A673 (cell line): ENCODE results near the gene TUT1. TPM values are rescaled to one million over a fixed set of nuclear protein-coding genes. Genes with fewer than 3 reads are reported as not detected.

Source experiments
- BruUV-seq: library from RNA; stranded (reverse); fragments of 400-500 nt; replicated peaks from 2 replicates; lab custom pipeline; 2021; lab: Mats Ljungman, UMichigan
- CTCF ChIA-PET: fragments of 300-600 bp; sonication (Branson Sonifier 250); formaldehyde crosslinking; loops from one replicate; lab custom pipeline; 2022; ENCODE audit warnings: antibody characterized with exemption; lab: Charles Lee
- POLR2A ChIA-PET: fragments of 300-600 bp; sonication (Branson Sonifier 250); formaldehyde crosslinking; loops from one replicate; lab custom pipeline; 2022; ENCODE audit warnings: antibody characterized with exemption; ENCODE audit not compliant: low non-redundant PET; lab: Charles Lee
- DNase-seq: peaks from one replicate; pipeline ENCODE4 v3.0.0-alpha.2; 2015; ENCODE audit warnings: low spot score
- H3K27ac ChIP-seq: fragments of 200-600 bp; sonication (generic); 2 replicates; pipeline ENCODE4 v1.5.1; 2016; ENCODE audit warnings: mixed run types, low read depth, mild to moderate bottlenecking, mixed read lengths, antibody characterized with exemption, low read length; ENCODE audit not compliant: poor library complexity, severe bottlenecking
- H3K27me3 ChIP-seq: fragments of 200-600 bp; sonication (generic); replicated peaks from 2 replicates; pipeline ENCODE4 v1.6.1; 2017; ENCODE audit warnings: mixed run types, low read depth, mild to moderate bottlenecking, mixed read lengths, antibody characterized with exemption, low read length; ENCODE audit not compliant: insufficient read depth, poor library complexity
- H3K36me3 ChIP-seq: fragments of 200-600 bp; sonication (generic); 2 replicates; pipeline ENCODE4 v1.6.1; 2016; ENCODE audit warnings: mixed run types, mild to moderate bottlenecking, mixed read lengths, antibody characterized with exemption, low read length; ENCODE audit not compliant: insufficient read depth, poor library complexity, severe bottlenecking
- H3K4me1 ChIP-seq: fragments of 200-600 bp; sonication (generic); 2 replicates; pipeline ENCODE4 v1.6.1; 2017; ENCODE audit warnings: mixed run types, mild to moderate bottlenecking, mixed read lengths, antibody characterized with exemption, low read length; ENCODE audit not compliant: insufficient read depth, poor library complexity, severe bottlenecking
- H3K4me3 ChIP-seq: fragments of 200-600 bp; sonication (generic); 2 replicates; pipeline ENCODE4 v1.5.1; 2016; ENCODE audit warnings: low read depth, mixed run types, mild to moderate bottlenecking, mixed read lengths, low read length; ENCODE audit not compliant: poor library complexity, severe bottlenecking
- H3K9me3 ChIP-seq: fragments of 200-600 bp; sonication (generic); 2 replicates; pipeline ENCODE4 v1.6.1; 2016; ENCODE audit warnings: mixed run types, low read depth, mild to moderate bottlenecking, mixed read lengths, antibody characterized with exemption, low read length; ENCODE audit not compliant: poor library complexity, severe bottlenecking
- CTCF ChIP-seq: fragments of 300-800, 200-600 bp; sonication (generic); conservative IDR thresholded peaks from 2 replicates; pipeline ENCODE4 v1.5.1; 2017; ENCODE audit warnings: low read depth, mild to moderate bottlenecking, antibody characterized with exemption, low read length, moderate library complexity, mixed read lengths
- EZH2 ChIP-seq: fragments of 200-600 bp; sonication (generic); IDR thresholded peaks from 2 replicates; pipeline ENCODE4 v1.6.1; 2017; ENCODE audit warnings: borderline replicate concordance, low read depth, mild to moderate bottlenecking, mixed read lengths, antibody characterized with exemption, low read length; ENCODE audit not compliant: poor library complexity, severe bottlenecking
- intact Hi-C: fragments of 100-400 bp; cut with micrococcal nuclease; formaldehyde crosslinking; loops from one replicate; pipeline ENCODE4 v1.10.0; 2022; ENCODE audit not compliant: unreplicated experiment
- microRNA-seq: library from miRNA; unstranded; fragments of <30 nt; microRNA quantifications from one replicate; pipeline ENCODE4 v1.2.0, GENCODE V29; 2021
- total RNA-seq: library from RNA; stranded (reverse); gene quantifications from 2 replicates; pipeline ENCODE4 v1.2.3, GENCODE V29; 2021

TUT1 gene
- total RNA-seq, 1 experiment from 2014 or later = 27.6 TPM

GRCh38 chr11:62535802-62536201, 55.5 kb downstream of the TUT1 start:
- H3K4me3 ChIP-seq = no peak overlapping the region
- ChIA-PET CTCF (no interaction called here), POLR2A (no interaction called here)
- no peak overlapping the region for H3K27ac ChIP-seq
- no peak for DNase-seq
- H3K36me3 ChIP-seq = peaks cover 44% of the 10 kb centered on the region
- TF ChIP-seq EZH2 = no peak
- TF ChIP-seq CTCF = no peak
- no TSS peak for BruUV-seq
- H3K4me1 ChIP-seq = peaks cover 21% of the 10 kb centered on the region
- no peaks in the 10 kb centered on the region for H3K27me3 ChIP-seq
- intact Hi-C loops = no loop called here
- H3K9me3 ChIP-seq = no peaks in the 10 kb centered on the region

- no peak for DNase-seq
- CTCF ChIA-PET = no interaction called here
- peaks cover 48% of the 10 kb centered on the region for H3K36me3 ChIP-seq
- peaks cover 15% of the 10 kb centered on the region for H3K4me1 ChIP-seq
- no peaks in the 10 kb centered on the region for H3K9me3 ChIP-seq
- H3K4me3 ChIP-seq = no peak overlapping the region
- TF ChIP-seq CTCF (no peak), EZH2 (no peak)
- intact Hi-C loops = no loop called here
- H3K27me3 ChIP-seq = no peaks in the 10 kb centered on the region
- POLR2A ChIA-PET = no interaction called here
- no TSS peak for BruUV-seq
- no peak overlapping the region for H3K27ac ChIP-seq
These were observed 56.4 kb downstream of the TUT1 start for GRCh38 chr11:62534779-62535545.

GRCh38 chr11:62532096-62532495, 59.2 kb downstream of the TUT1 start:
- H3K27ac ChIP-seq = no peak overlapping the region
- peaks cover 48% of the 10 kb centered on the region for H3K36me3 ChIP-seq
- H3K9me3 ChIP-seq = no peaks in the 10 kb centered on the region
- H3K27me3 ChIP-seq = no peaks in the 10 kb centered on the region
- intact Hi-C loops = no loop called here
- ChIA-PET POLR2A (no interaction called here), CTCF (no interaction called here)
- TSS peak; percentile 1 for BruUV-seq
- no peak for DNase-seq
- no peaks in the 10 kb centered on the region for H3K4me1 ChIP-seq
- H3K4me3 ChIP-seq = no peak overlapping the region
- TF ChIP-seq EZH2 = no peak
- no peak for TF ChIP-seq CTCF

Small RNA genes within 50 kb of the gene (microRNA-seq; reads per million reads assigned to microRNA genes)
- 1.3 reads per million for gene MIR6747

Other genes with a start within 250 kb of the TUT1 start
- gene SCGB1A1, start 172.5 kb downstream of the TUT1 start, total RNA-seq = not detected in 2 replicates
- 71.7 and 73.0 TPM in 2 replicates for gene AHNAK, start 44.7 kb downstream of the TUT1 start, total RNA-seq
- 1,804 and 1,817 TPM in 2 replicates for gene EEF1G, start 17.6 kb downstream of the TUT1 start, total RNA-seq
- 241 and 243 TPM in 2 replicates for gene MTA2, start 10.3 kb upstream of the TUT1 start, total RNA-seq
- 21.3 and 30.4 TPM in 2 replicates for gene EML3, start 21.3 kb upstream of the TUT1 start, total RNA-seq
- gene ROM1, start 21.7 kb upstream of the TUT1 start, total RNA-seq = 1.1 and 1.3 TPM in 2 replicates
- gene B3GAT3, start 30.5 kb upstream of the TUT1 start, total RNA-seq = 64.7 and 68.2 TPM in 2 replicates
- gene GANAB, start 55.1 kb upstream of the TUT1 start, total RNA-seq = 475 and 489 TPM in 2 replicates
- gene INTS5, start 61.8 kb upstream of the TUT1 start, total RNA-seq = 29.3 and 30.0 TPM in 2 replicates
- gene C11orf98, start 73.7 kb upstream of the TUT1 start, total RNA-seq = 124 and 141 TPM in 2 replicates
- 59.7 and 68.8 TPM in 2 replicates for gene CSKMT, start 73.8 kb upstream of the TUT1 start, total RNA-seq
- 28.0 and 29.0 TPM in 2 replicates for gene UQCC3, start 80.2 kb upstream of the TUT1 start, total RNA-seq
- 7.1 and 7.8 TPM in 2 replicates for gene LBHD1, start 80.7 kb upstream of the TUT1 start, total RNA-seq
- 143 and 147 TPM in 2 replicates for gene UBXN1, start 87.5 kb upstream of the TUT1 start, total RNA-seq
- gene LRRN4CL, start 98.0 kb upstream of the TUT1 start, total RNA-seq = 0.37 and 0.52 TPM in 2 replicates
- 123 and 132 TPM in 2 replicates for gene BSCL2, start 115.9 kb upstream of the TUT1 start, total RNA-seq
- gene GNG3, start 116.2 kb upstream of the TUT1 start, total RNA-seq = 0.45 and 0.72 TPM in 2 replicates
- gene HNRNPUL2, start 135.9 kb upstream of the TUT1 start, total RNA-seq = 104 and 105 TPM in 2 replicates
- 66.5 and 66.8 TPM in 2 replicates for gene TTC9C, start 137.0 kb upstream of the TUT1 start, total RNA-seq
- 12.0 and 13.1 TPM in 2 replicates for gene ZBTB3, start 162.6 kb upstream of the TUT1 start, total RNA-seq
- gene POLR2G, start 170.1 kb upstream of the TUT1 start, total RNA-seq = 159 and 166 TPM in 2 replicates
- gene TAF6L, start 179.9 kb upstream of the TUT1 start, total RNA-seq = 70.0 and 70.9 TPM in 2 replicates
- gene TMEM179B, start 195.9 kb upstream of the TUT1 start, total RNA-seq = 46.6 and 52.1 TPM in 2 replicates
- 23.4 and 29.3 TPM in 2 replicates for gene TMEM223, start 200.5 kb upstream of the TUT1 start, total RNA-seq
- gene NXF1, start 213.9 kb upstream of the TUT1 start, total RNA-seq = 78.8 and 82.0 TPM in 2 replicates
- 29.2 and 38.1 TPM in 2 replicates for gene STX5, start 240.5 kb upstream of the TUT1 start, total RNA-seq
- 0.77 TPM in 1 of 2 replicates, not detected in the other for gene TEX54, start 241.3 kb upstream of the TUT1 start, total RNA-seq
- gene WDR74, start 248.1 kb upstream of the TUT1 start, total RNA-seq = 147 and 155 TPM in 2 replicates